Epithelial cell of esophagus (primary cell): ENCODE measurements around the gene LMLN.

Source experiments
- DNase-seq: peaks from one replicate; pipeline ENCODE4 v3.0.0; 2010; ENCODE audit warnings: low read depth
- H3K4me3 ChIP-seq: 2 replicates; pipeline ENCODE4 v1.5.1; 2011; ENCODE audit warnings: mild to moderate bottlenecking, low read length, control low read depth
- TF ChIP-seq, protein P1 (sequence below): IDR thresholded peaks from 2 replicates; pipeline ENCODE4 v1.5.1; 2011; ENCODE audit warnings: low read depth, mild to moderate bottlenecking, low read length, control low read depth, inconsistent platforms; ENCODE audit not compliant: insufficient read depth; ENCODE audit errors: missing control alignments

Gene LMLN

DNA sequence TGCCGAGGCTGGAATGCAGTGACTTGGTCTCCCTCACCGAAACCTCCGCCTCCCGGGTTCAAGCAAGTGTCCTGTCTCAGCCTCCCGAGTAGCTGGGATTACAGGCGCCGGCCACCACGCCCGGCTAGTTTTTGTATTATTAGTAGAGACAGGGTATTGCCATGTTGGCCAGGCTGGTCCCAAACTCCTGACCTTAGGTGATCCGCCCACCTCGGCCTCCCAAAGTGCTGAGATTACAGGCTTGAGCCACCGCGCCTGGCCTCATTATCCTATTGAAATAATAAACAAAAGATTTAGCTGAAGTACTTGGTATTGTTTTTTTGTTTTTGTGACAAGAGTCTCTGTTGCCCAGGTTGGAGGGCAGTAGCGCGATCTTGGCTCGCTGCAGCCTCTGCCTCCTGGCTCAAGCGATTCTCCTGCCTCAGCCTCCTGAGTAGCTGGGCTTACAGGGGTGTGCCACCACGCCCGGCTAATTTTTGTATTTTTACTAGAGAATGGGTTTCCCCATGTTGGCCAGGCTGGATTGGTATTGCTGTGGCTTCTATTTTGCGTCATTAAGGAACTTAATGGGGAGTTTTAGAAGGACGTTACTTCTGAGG lies 8.5 kb upstream of the LMLN start:
- DNase-seq: no peak
- TF ChIP-seq, protein P1, sequence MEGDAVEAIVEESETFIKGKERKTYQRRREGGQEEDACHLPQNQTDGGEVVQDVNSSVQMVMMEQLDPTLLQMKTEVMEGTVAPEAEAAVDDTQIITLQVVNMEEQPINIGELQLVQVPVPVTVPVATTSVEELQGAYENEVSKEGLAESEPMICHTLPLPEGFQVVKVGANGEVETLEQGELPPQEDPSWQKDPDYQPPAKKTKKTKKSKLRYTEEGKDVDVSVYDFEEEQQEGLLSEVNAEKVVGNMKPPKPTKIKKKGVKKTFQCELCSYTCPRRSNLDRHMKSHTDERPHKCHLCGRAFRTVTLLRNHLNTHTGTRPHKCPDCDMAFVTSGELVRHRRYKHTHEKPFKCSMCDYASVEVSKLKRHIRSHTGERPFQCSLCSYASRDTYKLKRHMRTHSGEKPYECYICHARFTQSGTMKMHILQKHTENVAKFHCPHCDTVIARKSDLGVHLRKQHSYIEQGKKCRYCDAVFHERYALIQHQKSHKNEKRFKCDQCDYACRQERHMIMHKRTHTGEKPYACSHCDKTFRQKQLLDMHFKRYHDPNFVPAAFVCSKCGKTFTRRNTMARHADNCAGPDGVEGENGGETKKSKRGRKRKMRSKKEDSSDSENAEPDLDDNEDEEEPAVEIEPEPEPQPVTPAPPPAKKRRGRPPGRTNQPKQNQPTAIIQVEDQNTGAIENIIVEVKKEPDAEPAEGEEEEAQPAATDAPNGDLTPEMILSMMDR: no peak
- peak overlapping the region; percentile 55 for H3K4me3 ChIP-seq

GRCh38 chr3:197952440-197952839 lies 7.6 kb upstream of the LMLN start:
- TF ChIP-seq, protein P1: no peak
- no peak for DNase-seq
- no peak overlapping the region for H3K4me3 ChIP-seq

DNA sequence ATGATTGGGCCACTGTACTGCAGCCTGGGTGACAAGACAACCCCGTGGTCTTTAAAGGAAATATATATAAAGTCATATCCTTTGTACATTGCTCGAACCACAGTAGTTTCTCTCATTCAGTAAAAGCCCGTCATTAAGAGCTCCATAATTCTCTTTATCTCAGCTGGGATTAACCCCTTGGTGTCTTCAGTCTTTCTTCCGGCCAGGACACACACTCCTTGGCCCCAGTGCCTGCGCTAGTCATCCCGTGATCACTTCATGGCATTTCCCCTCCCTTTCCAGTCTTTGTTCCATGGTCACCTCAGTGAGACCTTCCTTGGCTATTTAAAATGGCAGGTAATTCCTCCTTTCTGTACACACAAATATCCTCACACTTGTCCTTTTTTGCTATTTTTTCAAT lies 6.7 kb upstream of the LMLN start:
- TF ChIP-seq, protein P1: no peak
- no peak overlapping the region for H3K4me3 ChIP-seq
- DNase-seq: no peak

GRCh38 chr3:197953881-197954280 lies 6.1 kb upstream of the LMLN start:
- DNase-seq: no peak

GRCh38 chr3:197955892-197956477 lies 4.0 kb upstream of the LMLN start:
- no peak for DNase-seq
- H3K4me3 ChIP-seq: no peak overlapping the region
- TF ChIP-seq, protein P1: no peak

More at GRCh38 chr3:197953881-197954280, 6.1 kb upstream of the LMLN start:
- no peak overlapping the region for H3K4me3 ChIP-seq
- TF ChIP-seq, protein P1: no peak

DNA sequence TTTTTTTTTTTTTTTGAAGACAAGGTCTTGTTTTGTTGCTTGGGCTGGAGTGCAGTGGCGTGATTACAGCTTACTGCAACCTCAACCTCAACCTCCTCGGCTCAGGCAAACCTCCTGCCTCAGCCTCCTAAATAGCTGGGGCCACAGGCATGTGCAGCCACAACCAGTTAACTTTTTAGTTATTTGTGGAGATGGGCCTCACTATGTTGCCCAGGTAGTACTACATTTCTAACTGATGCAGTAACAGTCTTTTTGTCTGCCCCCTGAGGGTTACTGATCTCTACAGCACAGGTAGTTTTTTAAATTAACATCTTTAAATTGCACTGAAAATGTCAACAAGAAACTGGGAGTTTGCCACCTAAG lies 3.4 kb upstream of the LMLN start:
- TF ChIP-seq, protein P1: no peak
- H3K4me3 ChIP-seq: no peak overlapping the region
- DNase-seq: no peak

GRCh38 chr3:197957790-197958133 lies 2.3 kb upstream of the LMLN start:
- no peak overlapping the region for H3K4me3 ChIP-seq
- TF ChIP-seq, protein P1: no peak
- DNase-seq: no peak
